Dendritic cell treated with granulocyte-macrophage colony-stimulating factor and Interleukin-4, amounts not matched to agents 40 ng/mL and 50 ng/mL, for 4 days (primary cell): ENCODE data around the gene PLCB4.
"Not testable (repeated sequence)": the region's sequence is repeated elsewhere in the genome, so short reads cannot be mapped to it uniquely, and the experiment has no call there.

Experiments used
- H3K27ac Mint-ChIP-seq: one replicate; pipeline ENCODE4 v1.8.0; 2022; ENCODE audit warnings: mild to moderate bottlenecking, mixed read lengths
- H3K27me3 Mint-ChIP-seq: one replicate; pipeline ENCODE4 v1.8.0; 2022; ENCODE audit warnings: mild to moderate bottlenecking, mixed read lengths
- H3K36me3 Mint-ChIP-seq: one replicate; pipeline ENCODE4 v1.8.0; 2022; ENCODE audit warnings: low read depth, mixed read lengths
- H3K4me1 Mint-ChIP-seq: one replicate; pipeline ENCODE4 v1.8.0; 2022; ENCODE audit warnings: low read depth, mixed read lengths
- H3K4me3 Mint-ChIP-seq: one replicate; pipeline ENCODE4 v1.8.0; 2022; ENCODE audit warnings: mild to moderate bottlenecking, moderate library complexity, mixed read lengths
- H3K9me3 Mint-ChIP-seq: one replicate; pipeline ENCODE4 v1.8.0; 2022; ENCODE audit warnings: mixed read lengths
- intact Hi-C: fragments of 100-400 bp; cut with micrococcal nuclease; formaldehyde crosslinking; loops from one replicate; pipeline ENCODE4 v1.15.0; 2022

The PLCB4 gene

GRCh38 chr20:9145142-9145541 is 76.3 kb downstream of the PLCB4 start:
- H3K9me3 Mint-ChIP-seq = no peaks in the 10 kb centered on the region
- intact Hi-C loops = no loop called here
- H3K27ac Mint-ChIP-seq = no peak overlapping the region
- H3K4me1 Mint-ChIP-seq = peaks cover 24% of the 10 kb centered on the region
- no peaks in the 10 kb centered on the region for H3K36me3 Mint-ChIP-seq
- H3K4me3 Mint-ChIP-seq = no peak overlapping the region
- no peaks in the 10 kb centered on the region for H3K27me3 Mint-ChIP-seq

GRCh38 chr20:9146649-9147048 is 77.8 kb downstream of the PLCB4 start:
- H3K27me3 Mint-ChIP-seq = no peaks in the 10 kb centered on the region
- no peaks in the 10 kb centered on the region for H3K36me3 Mint-ChIP-seq
- no peaks in the 10 kb centered on the region for H3K9me3 Mint-ChIP-seq
- peaks cover 22% of the 10 kb centered on the region for H3K4me1 Mint-ChIP-seq
- intact Hi-C loops = no loop called here
- H3K27ac Mint-ChIP-seq = no peak overlapping the region
- no peak overlapping the region for H3K4me3 Mint-ChIP-seq

DNA sequence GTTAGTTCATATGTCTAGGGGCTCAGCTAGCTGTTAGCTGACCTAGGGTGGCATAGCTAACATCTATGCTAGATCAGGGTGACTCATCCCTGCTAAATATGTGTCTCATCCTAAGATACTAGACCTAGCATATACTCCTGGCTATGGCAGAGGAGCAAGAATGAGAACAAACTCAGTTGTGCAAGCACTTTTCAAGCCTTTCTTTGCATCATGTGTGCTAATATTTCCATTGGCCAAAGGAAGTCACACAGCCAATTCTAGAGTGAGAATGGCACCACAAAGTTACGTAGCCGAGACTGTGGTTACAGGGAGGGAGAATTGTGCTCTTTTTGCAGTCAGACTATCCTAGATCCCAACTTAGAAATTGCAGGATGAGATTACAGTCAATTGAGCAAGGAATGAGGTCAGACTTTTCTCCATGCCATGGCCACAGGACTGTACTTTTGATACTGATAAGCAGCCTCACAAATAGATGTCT is 78.7 kb downstream of the PLCB4 start:
- no peak overlapping the region for H3K4me3 Mint-ChIP-seq
- H3K36me3 Mint-ChIP-seq = no peaks in the 10 kb centered on the region
- H3K4me1 Mint-ChIP-seq = peaks cover 17% of the 10 kb centered on the region
- H3K27me3 Mint-ChIP-seq = no peaks in the 10 kb centered on the region
- no peak overlapping the region for H3K27ac Mint-ChIP-seq
- peaks cover 9% of the 10 kb centered on the region for H3K9me3 Mint-ChIP-seq
- intact Hi-C loops = no loop called here

DNA sequence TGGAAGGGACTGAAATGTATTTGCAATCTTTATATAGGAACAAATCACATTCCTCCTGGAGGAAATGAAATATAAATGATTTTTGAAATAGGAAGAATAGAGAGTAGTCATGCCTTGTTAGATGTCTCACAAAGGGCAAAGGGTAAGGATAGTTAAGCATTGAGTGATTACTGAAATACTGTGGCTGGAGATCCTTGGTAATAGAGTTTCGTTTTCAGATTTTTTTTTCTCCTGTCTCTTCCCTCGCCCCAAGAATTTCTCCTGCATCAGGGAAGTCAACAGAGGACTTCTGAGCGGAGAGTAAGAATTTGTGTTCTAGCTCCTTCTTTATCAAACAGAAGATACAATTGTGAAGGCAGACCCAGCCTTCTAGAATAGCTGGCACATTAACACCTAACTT is 79.4 kb downstream of the PLCB4 start:
- Mint-ChIP-seq H3K27me3 (no peaks in the 10 kb centered on the region), H3K4me3 (no peak overlapping the region), H3K36me3 (no peaks in the 10 kb centered on the region), H3K4me1 (peaks cover 17% of the 10 kb centered on the region), H3K9me3 (peaks cover 16% of the 10 kb centered on the region), H3K27ac (no peak overlapping the region)
- intact Hi-C loops = no loop called here

DNA sequence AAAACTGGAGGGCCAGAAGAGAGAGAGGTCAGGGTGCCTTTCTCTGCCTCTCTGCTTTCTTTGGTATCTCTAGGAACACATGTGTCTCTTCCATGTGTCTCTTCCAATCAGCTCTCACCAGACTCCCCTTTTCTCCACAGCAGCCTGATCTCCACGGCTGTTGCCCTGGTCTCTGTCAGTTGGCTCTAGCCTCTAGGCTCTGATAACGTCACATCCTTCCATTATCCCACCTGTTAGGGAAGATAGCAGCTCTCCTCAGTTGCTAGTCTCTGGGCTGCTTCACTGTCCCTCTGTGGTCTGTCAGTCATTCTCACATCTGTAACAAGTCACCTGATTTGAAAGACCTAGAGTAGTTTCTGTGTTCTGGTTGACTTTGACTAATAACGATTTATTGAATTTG is 80.2 kb downstream of the PLCB4 start:
- no peak overlapping the region for H3K4me3 Mint-ChIP-seq
- no peak overlapping the region for H3K27ac Mint-ChIP-seq
- no peaks in the 10 kb centered on the region for H3K36me3 Mint-ChIP-seq
- peaks cover 17% of the 10 kb centered on the region for H3K4me1 Mint-ChIP-seq
- intact Hi-C loops = no loop called here
- H3K27me3 Mint-ChIP-seq = no peaks in the 10 kb centered on the region
- peaks cover 21% of the 10 kb centered on the region for H3K9me3 Mint-ChIP-seq

GRCh38 chr20:9149796-9150195 is 80.9 kb downstream of the PLCB4 start:
- Mint-ChIP-seq H3K4me1 (peaks cover 11% of the 10 kb centered on the region), H3K4me3 (no peak overlapping the region), H3K36me3 (no peaks in the 10 kb centered on the region), H3K9me3 (peaks cover 25% of the 10 kb centered on the region), H3K27me3 (no peaks in the 10 kb centered on the region), H3K27ac (no peak overlapping the region)
- intact Hi-C loops = no loop called here

- intact Hi-C loops = no loop called here
- Mint-ChIP-seq H3K36me3 (no peaks in the 10 kb centered on the region), H3K27ac (no peak overlapping the region), H3K4me1 (peaks cover 3% of the 10 kb centered on the region), H3K9me3 (peaks cover 29% of the 10 kb centered on the region), H3K4me3 (no peak overlapping the region), H3K27me3 (no peaks in the 10 kb centered on the region)
Measured at GRCh38 chr20:9150679-9151078, 81.8 kb downstream of the PLCB4 start.

- H3K27ac Mint-ChIP-seq, H3K27me3 Mint-ChIP-seq, H3K4me1 Mint-ChIP-seq, H3K4me3 Mint-ChIP-seq, H3K36me3 Mint-ChIP-seq, intact Hi-C loops: not testable (repeated sequence)
- H3K9me3 Mint-ChIP-seq = peaks cover 29% of the 10 kb centered on the region
Measured at GRCh38 chr20:9152139-9152538, 83.3 kb downstream of the PLCB4 start.

DNA sequence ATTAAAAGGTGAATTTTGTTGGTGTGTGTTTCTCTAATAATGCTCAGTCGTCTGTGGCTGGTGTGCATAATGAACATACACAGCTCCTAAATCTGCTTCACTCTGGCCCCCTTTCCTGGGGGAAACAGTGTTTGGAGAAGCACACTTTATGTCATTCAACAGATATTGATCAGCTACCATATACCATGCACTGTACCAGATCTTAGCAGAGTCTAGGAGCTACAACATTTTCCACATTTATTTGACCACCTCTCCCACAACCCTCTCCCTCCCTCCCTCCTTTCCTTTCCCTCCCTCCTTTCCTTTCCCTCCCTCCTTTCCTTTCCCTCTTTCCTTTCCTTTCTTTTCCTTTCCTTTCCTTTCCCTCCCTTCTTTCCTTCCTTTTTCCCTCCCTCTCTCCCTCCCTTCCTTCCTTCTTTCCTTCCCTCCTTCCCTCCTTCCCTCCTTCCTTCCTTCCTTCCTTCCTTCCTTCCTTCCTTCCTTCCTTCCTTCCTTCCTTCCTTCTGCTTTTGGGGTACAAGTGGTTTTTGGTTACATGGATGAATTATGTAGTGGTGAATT is 85.7 kb downstream of the PLCB4 start:
- Mint-ChIP-seq H3K27ac (no peak overlapping the region), H3K36me3 (no peaks in the 10 kb centered on the region), H3K9me3 (peaks cover 29% of the 10 kb centered on the region), H3K4me1 (no peaks in the 10 kb centered on the region), H3K27me3 (no peaks in the 10 kb centered on the region), H3K4me3 (no peak overlapping the region)
- intact Hi-C loops = no loop called here

GRCh38 chr20:9156529-9157280 is 87.8 kb downstream of the PLCB4 start:
- Mint-ChIP-seq H3K36me3 (no peaks in the 10 kb centered on the region), H3K9me3 (peaks cover 29% of the 10 kb centered on the region), H3K4me3 (no peak overlapping the region), H3K27ac (no peak overlapping the region), H3K4me1 (peaks cover 9% of the 10 kb centered on the region), H3K27me3 (peaks cover 2% of the 10 kb centered on the region)
- intact Hi-C loops = no loop called here

GRCh38 chr20:9160331-9160730 is 91.4 kb downstream of the PLCB4 start:
- Mint-ChIP-seq H3K36me3 (no peaks in the 10 kb centered on the region), H3K27ac (no peak overlapping the region), H3K4me3 (no peak overlapping the region), H3K9me3 (no peaks in the 10 kb centered on the region), H3K27me3 (peaks cover 2% of the 10 kb centered on the region), H3K4me1 (peaks cover 9% of the 10 kb centered on the region)
- intact Hi-C loops = no loop called here

- Mint-ChIP-seq H3K27ac (no peak overlapping the region), H3K9me3 (no peaks in the 10 kb centered on the region), H3K4me3 (no peak overlapping the region), H3K4me1 (peaks cover 9% of the 10 kb centered on the region), H3K27me3 (peaks cover 2% of the 10 kb centered on the region), H3K36me3 (no peaks in the 10 kb centered on the region)
- intact Hi-C loops = no loop called here
Measured at GRCh38 chr20:9160757-9161156, 91.9 kb downstream of the PLCB4 start.

DNA sequence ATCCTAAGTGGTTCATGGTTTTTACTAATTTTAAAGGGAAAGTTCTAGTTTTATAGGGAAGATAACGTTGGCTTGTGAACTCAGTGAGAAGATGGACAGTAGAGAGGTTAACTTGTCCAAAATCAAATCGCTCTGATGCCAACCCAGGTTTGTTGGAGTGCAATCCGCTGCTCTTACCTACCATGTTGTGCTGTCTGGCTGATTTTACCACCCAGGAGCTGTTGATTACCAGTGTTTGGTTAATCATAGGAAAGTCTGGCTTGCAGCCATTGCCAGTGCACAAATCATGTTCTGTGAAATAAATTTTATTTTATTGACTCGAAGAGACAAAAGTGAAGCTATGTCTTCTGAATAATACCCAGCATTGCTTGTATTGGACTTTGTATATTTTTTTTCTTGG is 92.4 kb downstream of the PLCB4 start:
- Mint-ChIP-seq H3K27me3 (peaks cover 2% of the 10 kb centered on the region), H3K4me3 (no peak overlapping the region), H3K9me3 (no peaks in the 10 kb centered on the region), H3K36me3 (no peaks in the 10 kb centered on the region), H3K27ac (no peak overlapping the region), H3K4me1 (peaks cover 9% of the 10 kb centered on the region)
- intact Hi-C loops = no loop called here

- Mint-ChIP-seq H3K9me3 (no peaks in the 10 kb centered on the region), H3K4me1 (peaks cover 9% of the 10 kb centered on the region), H3K4me3 (no peak overlapping the region), H3K27ac (peak overlapping the region; percentile 59), H3K27me3 (peaks cover 2% of the 10 kb centered on the region), H3K36me3 (no peaks in the 10 kb centered on the region)
- intact Hi-C loops = no loop called here
Measured at GRCh38 chr20:9163251-9163650, 94.4 kb downstream of the PLCB4 start.

- no peak overlapping the region for H3K4me3 Mint-ChIP-seq
- H3K4me1 Mint-ChIP-seq = peaks cover 9% of the 10 kb centered on the region
- H3K27ac Mint-ChIP-seq = no peak overlapping the region
- intact Hi-C loops = no loop called here
- peaks cover 2% of the 10 kb centered on the region for H3K27me3 Mint-ChIP-seq
- H3K36me3 Mint-ChIP-seq = no peaks in the 10 kb centered on the region
- H3K9me3 Mint-ChIP-seq = no peaks in the 10 kb centered on the region
Measured at GRCh38 chr20:9163995-9164394, 95.1 kb downstream of the PLCB4 start.
